Measurements from ENCODE around the gene TP53I11. TPM values are rescaled to one million over a fixed set of nuclear protein-coding genes. Genes with fewer than 3 reads are reported as not detected.

The TP53I11 gene
- total RNA-seq, 4 donors from 2014 or later, result 58.0 to 91.5 (median 70.6) TPM

DNA sequence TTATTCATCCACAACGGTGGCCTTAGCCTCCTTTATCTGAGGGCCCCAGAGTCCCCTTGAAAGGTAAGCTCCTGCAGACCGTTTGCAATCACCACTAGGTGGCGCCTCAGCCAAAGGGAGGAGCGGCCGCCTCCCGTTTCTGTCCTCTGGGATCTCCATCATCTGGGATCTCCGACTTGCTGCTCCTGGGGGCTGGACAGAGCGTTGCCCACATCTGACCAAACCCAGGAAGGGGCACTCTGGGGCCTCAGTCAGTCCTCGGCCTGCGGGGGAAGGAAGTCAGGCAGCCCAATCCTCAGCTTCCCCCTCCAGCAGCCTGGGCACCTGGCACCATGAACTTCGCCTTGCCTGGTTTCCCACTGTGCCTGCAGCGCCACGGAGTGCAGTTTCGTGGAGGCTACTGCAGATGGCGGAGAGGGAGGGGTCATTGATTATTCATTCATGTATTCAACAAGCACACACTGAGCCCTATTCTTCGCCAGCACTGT lies 23.5 kb downstream of the TP53I11 start:
- peak in 1 of 2 donors; percentile 89 for DNase-seq (ENCODE audit: low spot score in 2 of 2)
- 0% methylated on average over 5 of the region's 16 CpGs for whole genome bisulfite sequencing
- H3K27ac ChIP-seq, result no peak overlapping the region
- TF ChIP-seq EP300 (IDR thresholded peaks at IDR 0.05), result no peak
- TF ChIP-seq, protein P1, sequence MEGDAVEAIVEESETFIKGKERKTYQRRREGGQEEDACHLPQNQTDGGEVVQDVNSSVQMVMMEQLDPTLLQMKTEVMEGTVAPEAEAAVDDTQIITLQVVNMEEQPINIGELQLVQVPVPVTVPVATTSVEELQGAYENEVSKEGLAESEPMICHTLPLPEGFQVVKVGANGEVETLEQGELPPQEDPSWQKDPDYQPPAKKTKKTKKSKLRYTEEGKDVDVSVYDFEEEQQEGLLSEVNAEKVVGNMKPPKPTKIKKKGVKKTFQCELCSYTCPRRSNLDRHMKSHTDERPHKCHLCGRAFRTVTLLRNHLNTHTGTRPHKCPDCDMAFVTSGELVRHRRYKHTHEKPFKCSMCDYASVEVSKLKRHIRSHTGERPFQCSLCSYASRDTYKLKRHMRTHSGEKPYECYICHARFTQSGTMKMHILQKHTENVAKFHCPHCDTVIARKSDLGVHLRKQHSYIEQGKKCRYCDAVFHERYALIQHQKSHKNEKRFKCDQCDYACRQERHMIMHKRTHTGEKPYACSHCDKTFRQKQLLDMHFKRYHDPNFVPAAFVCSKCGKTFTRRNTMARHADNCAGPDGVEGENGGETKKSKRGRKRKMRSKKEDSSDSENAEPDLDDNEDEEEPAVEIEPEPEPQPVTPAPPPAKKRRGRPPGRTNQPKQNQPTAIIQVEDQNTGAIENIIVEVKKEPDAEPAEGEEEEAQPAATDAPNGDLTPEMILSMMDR (IDR thresholded peaks at IDR 0.05), result peak; percentile 34 to 87
- H3K27me3 ChIP-seq, result no peaks in the 10 kb centered on the region
- no peaks in the 10 kb centered on the region for H3K4me1 ChIP-seq
- H3K4me3 ChIP-seq, result no peak overlapping the region
- peaks cover 3% of the 10 kb centered on the region for H3K36me3 ChIP-seq
- H3K9me3 ChIP-seq, result no peaks in the 10 kb centered on the region

DNA sequence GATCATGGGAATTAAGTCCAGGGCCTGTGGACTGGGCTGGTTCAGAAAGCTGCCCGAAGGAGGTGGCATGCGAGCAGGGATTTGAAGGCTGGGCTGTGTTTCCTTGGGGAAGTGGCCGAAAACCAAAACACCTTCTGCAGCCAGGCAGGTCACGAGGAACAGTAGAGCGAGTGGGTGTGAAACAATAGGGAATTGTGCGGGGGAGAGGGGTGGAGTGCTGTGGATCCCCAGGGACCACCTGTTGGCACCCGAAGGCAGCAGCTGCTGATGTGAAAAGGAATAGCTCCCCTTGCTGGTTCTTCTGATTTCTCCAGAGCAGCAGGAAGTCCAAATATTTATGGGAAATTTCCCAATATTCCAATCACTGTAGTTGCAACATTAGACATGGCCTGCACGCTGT lies 24.6 kb downstream of the TP53I11 start:
- Histone ChIP-seq H3K27ac (no peak overlapping the region), H3K9me3 (no peaks in the 10 kb centered on the region), H3K36me3 (peaks cover 3% of the 10 kb centered on the region), H3K4me1 (no peaks in the 10 kb centered on the region), H3K4me3 (no peak overlapping the region), H3K27me3 (no peaks in the 10 kb centered on the region)
- WGBS, result 66% methylated on average over 6 of the region's 8 CpGs
- TF ChIP-seq EP300 (IDR thresholded peaks at IDR 0.05) (no peak), POLR2A (IDR thresholded peaks at IDR 0.05) (no peak), POLR2AphosphoS5 (IDR thresholded peaks at IDR 0.05) (no peak)
- TF ChIP-seq, protein P1 (IDR thresholded peaks at IDR 0.05), result no peak
- DNase-seq (ENCODE audit: low spot score in 2 of 2), result no peak

DNA sequence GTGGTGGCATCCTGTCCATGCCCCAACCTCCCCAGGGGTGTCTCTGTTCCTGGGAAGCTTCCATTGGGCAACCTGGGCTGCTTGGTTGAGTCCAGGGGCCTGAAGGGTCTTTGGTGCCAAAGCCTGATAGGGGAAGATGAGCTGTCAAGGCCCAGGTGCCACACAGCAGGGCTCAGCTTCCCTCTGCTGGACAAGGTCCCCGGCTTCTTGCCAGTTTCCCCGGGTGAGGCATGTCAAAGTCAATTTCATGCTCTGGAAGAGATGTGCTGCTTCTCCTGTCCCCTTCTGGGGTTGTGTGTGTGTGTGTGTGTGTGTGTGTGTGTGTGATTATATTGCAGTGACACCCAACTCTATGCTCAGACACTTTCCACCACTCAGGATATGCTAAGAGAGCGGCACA lies 26.9 kb downstream of the TP53I11 start:
- no peak for DNase-seq (ENCODE audit: low spot score in 2 of 2)
- no peak overlapping the region for H3K4me3 ChIP-seq
- no peaks in the 10 kb centered on the region for H3K9me3 ChIP-seq
- H3K27me3 ChIP-seq, result no peaks in the 10 kb centered on the region
- WGBS, result 80% methylated on average over 3 of the region's 3 CpGs
- H3K36me3 ChIP-seq, result peaks cover 3% of the 10 kb centered on the region
- H3K27ac ChIP-seq, result no peak overlapping the region
- no peaks in the 10 kb centered on the region for H3K4me1 ChIP-seq
- TF ChIP-seq POLR2A (IDR thresholded peaks at IDR 0.05) (no peak), POLR2AphosphoS5 (IDR thresholded peaks at IDR 0.05) (no peak), EP300 (IDR thresholded peaks at IDR 0.05) (no peak)
- TF ChIP-seq, protein P1 (IDR thresholded peaks at IDR 0.05), result no peak

DNA sequence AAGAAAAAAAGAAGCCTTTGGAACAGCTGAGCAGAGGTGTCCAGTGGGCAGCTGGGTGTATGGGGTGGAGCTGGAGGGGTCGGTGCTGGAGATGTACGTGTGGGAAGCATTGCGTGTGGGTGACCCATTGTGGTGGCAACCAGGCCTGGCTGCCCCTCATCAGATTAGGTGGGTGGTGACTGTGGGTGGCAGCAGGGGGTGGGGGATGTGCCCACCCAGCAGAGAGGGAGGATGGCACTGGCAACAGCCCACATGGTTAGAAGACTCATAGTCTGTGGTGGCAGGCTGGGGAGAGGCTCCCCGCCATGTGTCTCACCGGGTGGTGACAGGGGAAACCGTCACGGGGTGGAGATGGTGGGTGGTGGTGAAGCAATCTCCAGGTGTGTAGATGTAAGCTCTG lies 27.6 kb downstream of the TP53I11 start:
- WGBS, result 76% methylated on average over 7 of the region's 7 CpGs
- no peak overlapping the region for H3K27ac ChIP-seq
- no peak for DNase-seq (ENCODE audit: low spot score in 2 of 2)
- H3K4me1 ChIP-seq, result no peaks in the 10 kb centered on the region
- H3K27me3 ChIP-seq, result no peaks in the 10 kb centered on the region
- TF ChIP-seq EP300 (IDR thresholded peaks at IDR 0.05), result no peak
- TF ChIP-seq, protein P1 (IDR thresholded peaks at IDR 0.05), result no peak
- TF ChIP-seq POLR2A (IDR thresholded peaks at IDR 0.05), result no peak
- no peak for TF ChIP-seq POLR2AphosphoS5 (IDR thresholded peaks at IDR 0.05)
- peaks cover 3% of the 10 kb centered on the region for H3K36me3 ChIP-seq
- no peaks in the 10 kb centered on the region for H3K9me3 ChIP-seq
- H3K4me3 ChIP-seq, result no peak overlapping the region

DNA sequence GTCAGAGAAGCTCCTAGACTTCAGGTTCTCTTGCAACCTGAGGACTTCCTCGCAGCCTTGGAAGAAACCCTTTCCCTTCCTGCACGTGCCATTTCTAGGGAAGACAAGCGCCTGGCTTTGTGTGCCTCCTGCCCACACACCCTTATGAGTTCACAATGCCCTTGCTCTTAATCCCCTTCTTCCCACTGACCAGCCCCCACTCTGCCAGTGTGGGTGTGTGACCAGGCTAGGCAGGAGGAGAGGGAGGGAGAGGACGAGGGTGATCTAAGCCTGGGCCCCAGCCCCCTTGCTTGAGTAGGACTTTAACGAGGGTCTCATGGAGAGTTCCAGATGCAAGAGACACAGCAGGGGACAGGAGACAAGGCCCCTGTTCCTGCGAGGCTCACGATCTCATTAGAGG lies 30.2 kb downstream of the TP53I11 start:
- 90% methylated on average over 7 of the region's 7 CpGs for WGBS
- Histone ChIP-seq H3K4me1 (no peaks in the 10 kb centered on the region), H3K36me3 (peaks cover 3% of the 10 kb centered on the region), H3K9me3 (no peaks in the 10 kb centered on the region), H3K27ac (no peak overlapping the region), H3K27me3 (no peaks in the 10 kb centered on the region), H3K4me3 (no peak overlapping the region)
- TF ChIP-seq EP300 (IDR thresholded peaks at IDR 0.05), result no peak
- TF ChIP-seq, protein P1 (IDR thresholded peaks at IDR 0.05), result no peak
- TF ChIP-seq POLR2A (IDR thresholded peaks at IDR 0.05), result no peak
- TF ChIP-seq POLR2AphosphoS5 (IDR thresholded peaks at IDR 0.05), result no peak
- DNase-seq (ENCODE audit: low spot score in 2 of 2), result no peak

Data from suprapubic skin (tissue), 4 donors.